GM12874 (cell line): ENCODE results near the gene ENPP1.
A peak's percentile ranks its signal among the peaks of the same experiment; 100 is the strongest.

Experiments
- CTCF ChIP-seq: IDR thresholded peaks from 2 replicates; pipeline ENCODE4 v1.5.1; 2011; ENCODE audit warnings: low read depth, mild to moderate bottlenecking, control low read depth, low read length, moderate library complexity; ENCODE audit not compliant: insufficient read depth

ENPP1 gene

GRCh38 chr6:131911951-131912350, 104.1 kb downstream of the ENPP1 start:
- no peak for TF ChIP-seq CTCF

- no peak for TF ChIP-seq CTCF
Measured at GRCh38 chr6:131914234-131914633, 106.4 kb downstream of the ENPP1 start.

GRCh38 chr6:131914967-131915751, 107.3 kb downstream of the ENPP1 start:
- peak; percentile 70 for TF ChIP-seq CTCF

- no peak for TF ChIP-seq CTCF
Measured at GRCh38 chr6:131916847-131917246, 109.0 kb downstream of the ENPP1 start.

- TF ChIP-seq CTCF = no peak
Measured at GRCh38 chr6:131917318-131917717, 109.5 kb downstream of the ENPP1 start.

GRCh38 chr6:131917763-131918649, 110.2 kb downstream of the ENPP1 start:
- no peak for TF ChIP-seq CTCF

- no peak for TF ChIP-seq CTCF
Measured at GRCh38 chr6:131918650-131919355, 111.0 kb downstream of the ENPP1 start.
